ENCODE measurements around the gene COTL1. TPM values are rescaled to one million over a fixed set of nuclear protein-coding genes. Genes with fewer than 3 reads are reported as not detected.

COTL1 gene
- total RNA-seq, 1 experiment from 2014 or later, result 34.1 TPM

DNA sequence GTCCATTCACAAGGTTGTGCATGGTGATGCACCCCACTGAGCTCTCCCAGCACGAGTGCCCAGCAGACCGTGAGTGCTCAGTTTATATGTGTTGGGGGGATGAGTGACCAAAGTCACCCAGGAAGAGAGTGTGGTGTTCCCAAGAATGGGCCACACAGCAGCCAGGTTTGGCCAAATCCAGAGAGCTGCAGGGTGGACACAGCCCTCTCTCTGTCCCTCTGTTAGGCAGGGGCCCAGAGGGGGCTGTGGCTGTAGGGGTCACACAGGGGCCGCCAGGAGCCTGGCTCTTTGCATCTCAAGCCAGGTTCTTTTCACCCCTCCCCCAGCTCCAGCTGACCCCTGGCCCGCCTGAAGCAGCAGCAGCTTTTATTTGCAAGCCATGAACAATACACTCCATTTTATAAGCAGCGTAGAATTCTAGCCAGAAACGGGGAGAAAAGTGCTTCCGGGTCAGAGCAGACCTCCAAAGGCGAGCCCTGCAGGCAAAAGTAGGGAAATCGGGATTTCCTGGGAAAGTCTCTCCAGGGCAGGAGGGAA is 13.3 kb downstream of the COTL1 start:
- H3K4me1 ChIP-seq (ENCODE audit: insufficient read depth, low read length, poor library complexity, severe bottlenecking), result peaks cover 35% of the 10 kb centered on the region
- intact Hi-C loops (cut with micrococcal nuclease; ENCODE audit: unreplicated experiment), result no loop called here
- CTCF ChIA-PET, result no interaction called here

DNA sequence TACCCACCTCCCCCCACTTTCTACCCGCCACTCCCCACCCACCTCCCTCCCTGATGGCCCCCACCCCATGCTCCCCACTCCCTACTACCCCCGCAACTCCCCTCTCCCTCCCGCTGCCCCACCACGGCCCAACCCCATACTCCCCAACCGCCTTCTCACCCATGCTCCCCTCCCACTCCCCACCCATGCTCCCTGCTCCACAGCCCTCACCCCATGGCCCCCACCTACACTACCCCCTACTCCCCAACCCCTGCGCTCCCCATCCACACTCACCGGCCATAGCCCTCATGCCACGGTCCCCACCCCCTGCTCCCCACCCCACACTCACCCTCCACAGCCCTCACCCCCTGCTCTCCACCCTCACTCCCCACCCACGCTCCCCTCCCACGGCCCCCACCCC is 13.9 kb downstream of the COTL1 start:
- CTCF ChIA-PET, result no interaction called here
- peaks cover 41% of the 10 kb centered on the region for H3K4me1 ChIP-seq (ENCODE audit: insufficient read depth, low read length, poor library complexity, severe bottlenecking)
- no peak for DNase-seq (ENCODE audit: low spot score)
- H3K4me3 ChIP-seq (ENCODE audit: low read depth, low read length, poor library complexity, severe bottlenecking), result no peak overlapping the region
- POLR2A ChIA-PET (ENCODE audit: low non-redundant PET), result no interaction called here
- H3K27ac ChIP-seq (ENCODE audit: low read depth, low read length, poor library complexity, severe bottlenecking), result no peak overlapping the region
- TF ChIP-seq EZH2 (IDR thresholded peaks at IDR 0.05; ENCODE audit: borderline replicate concordance, low read depth, low read length, poor library complexity, severe bottlenecking), result no peak
- TF ChIP-seq, protein P1, sequence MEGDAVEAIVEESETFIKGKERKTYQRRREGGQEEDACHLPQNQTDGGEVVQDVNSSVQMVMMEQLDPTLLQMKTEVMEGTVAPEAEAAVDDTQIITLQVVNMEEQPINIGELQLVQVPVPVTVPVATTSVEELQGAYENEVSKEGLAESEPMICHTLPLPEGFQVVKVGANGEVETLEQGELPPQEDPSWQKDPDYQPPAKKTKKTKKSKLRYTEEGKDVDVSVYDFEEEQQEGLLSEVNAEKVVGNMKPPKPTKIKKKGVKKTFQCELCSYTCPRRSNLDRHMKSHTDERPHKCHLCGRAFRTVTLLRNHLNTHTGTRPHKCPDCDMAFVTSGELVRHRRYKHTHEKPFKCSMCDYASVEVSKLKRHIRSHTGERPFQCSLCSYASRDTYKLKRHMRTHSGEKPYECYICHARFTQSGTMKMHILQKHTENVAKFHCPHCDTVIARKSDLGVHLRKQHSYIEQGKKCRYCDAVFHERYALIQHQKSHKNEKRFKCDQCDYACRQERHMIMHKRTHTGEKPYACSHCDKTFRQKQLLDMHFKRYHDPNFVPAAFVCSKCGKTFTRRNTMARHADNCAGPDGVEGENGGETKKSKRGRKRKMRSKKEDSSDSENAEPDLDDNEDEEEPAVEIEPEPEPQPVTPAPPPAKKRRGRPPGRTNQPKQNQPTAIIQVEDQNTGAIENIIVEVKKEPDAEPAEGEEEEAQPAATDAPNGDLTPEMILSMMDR (conservative IDR thresholded peaks at IDR 0.05; ENCODE audit: low read depth, low read length), result no peak
- no peaks in the 10 kb centered on the region for H3K36me3 ChIP-seq (ENCODE audit: insufficient read depth, low read length, poor library complexity, severe bottlenecking)
- H3K27me3 ChIP-seq (replicated peaks; ENCODE audit: insufficient read depth, low read depth, low read length, poor library complexity), result no peaks in the 10 kb centered on the region
- intact Hi-C loops (cut with micrococcal nuclease; ENCODE audit: unreplicated experiment), result no loop called here
- H3K9me3 ChIP-seq (ENCODE audit: low read depth, low read length, poor library complexity, severe bottlenecking), result no peaks in the 10 kb centered on the region
- BruUV-seq (replicated peaks), result no TSS peak

More for the DNA sequence above, 13.3 kb downstream of the COTL1 start:
- no peak overlapping the region for H3K4me3 ChIP-seq (ENCODE audit: low read depth, low read length, poor library complexity, severe bottlenecking)
- POLR2A ChIA-PET (ENCODE audit: low non-redundant PET), result no interaction called here
- DNase-seq (ENCODE audit: low spot score), result no peak
- H3K27ac ChIP-seq (ENCODE audit: low read depth, low read length, poor library complexity, severe bottlenecking), result no peak overlapping the region
- no TSS peak for BruUV-seq (replicated peaks)
- H3K9me3 ChIP-seq (ENCODE audit: low read depth, low read length, poor library complexity, severe bottlenecking), result no peaks in the 10 kb centered on the region
- TF ChIP-seq, protein P1 (conservative IDR thresholded peaks at IDR 0.05; ENCODE audit: low read depth, low read length), result no peak
- no peak for TF ChIP-seq EZH2 (IDR thresholded peaks at IDR 0.05; ENCODE audit: borderline replicate concordance, low read depth, low read length, poor library complexity, severe bottlenecking)
- no peaks in the 10 kb centered on the region for H3K36me3 ChIP-seq (ENCODE audit: insufficient read depth, low read length, poor library complexity, severe bottlenecking)
- H3K27me3 ChIP-seq (replicated peaks; ENCODE audit: insufficient read depth, low read depth, low read length, poor library complexity), result no peaks in the 10 kb centered on the region

DNA sequence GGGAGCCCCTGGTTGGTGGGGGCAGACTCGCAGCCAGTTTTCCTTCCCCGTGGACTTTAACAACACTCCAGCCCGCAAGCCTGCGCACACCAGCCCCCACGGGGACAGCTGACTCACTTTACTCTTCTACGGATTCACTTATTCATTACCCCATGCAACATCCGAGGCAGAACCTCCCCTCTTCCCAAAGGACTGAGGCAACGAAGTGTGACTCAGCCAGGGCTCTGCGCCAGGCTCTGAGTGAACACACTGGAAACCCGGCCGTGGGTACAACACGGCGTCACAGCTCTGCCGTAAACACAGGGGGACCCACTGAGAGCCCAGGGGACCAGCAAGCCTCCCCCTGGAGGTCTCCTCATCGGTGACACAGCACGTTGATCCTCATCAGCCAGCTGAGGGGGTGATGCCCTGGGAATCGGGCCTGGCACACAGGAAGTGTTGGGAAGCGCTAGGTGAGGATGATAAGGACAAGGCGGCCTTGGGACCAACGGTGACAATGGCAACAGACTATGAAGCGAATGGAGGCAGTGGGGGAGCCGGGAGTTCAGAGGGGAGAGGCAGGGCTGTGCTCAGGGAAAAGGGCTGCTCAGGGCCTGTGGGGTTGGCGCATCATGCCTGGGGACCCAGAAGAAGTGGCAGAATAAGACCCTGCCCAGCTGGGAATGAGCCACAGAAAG is 14.6 kb downstream of the COTL1 start:
- H3K36me3 ChIP-seq (ENCODE audit: insufficient read depth, low read length, poor library complexity, severe bottlenecking), result no peaks in the 10 kb centered on the region
- H3K9me3 ChIP-seq (ENCODE audit: low read depth, low read length, poor library complexity, severe bottlenecking), result no peaks in the 10 kb centered on the region
- POLR2A ChIA-PET (ENCODE audit: low non-redundant PET), result no interaction called here
- no peaks in the 10 kb centered on the region for H3K27me3 ChIP-seq (replicated peaks; ENCODE audit: insufficient read depth, low read depth, low read length, poor library complexity)
- no peak for TF ChIP-seq EZH2 (IDR thresholded peaks at IDR 0.05; ENCODE audit: borderline replicate concordance, low read depth, low read length, poor library complexity, severe bottlenecking)
- TF ChIP-seq, protein P1 (conservative IDR thresholded peaks at IDR 0.05; ENCODE audit: low read depth, low read length), result no peak
- H3K4me1 ChIP-seq (ENCODE audit: insufficient read depth, low read length, poor library complexity, severe bottlenecking), result peaks cover 42% of the 10 kb centered on the region
- peak overlapping the region; percentile 60 for H3K27ac ChIP-seq (ENCODE audit: low read depth, low read length, poor library complexity, severe bottlenecking)
- DNase-seq (ENCODE audit: low spot score), result peak; percentile 82
- H3K4me3 ChIP-seq (ENCODE audit: low read depth, low read length, poor library complexity, severe bottlenecking), result no peak overlapping the region
- no TSS peak for BruUV-seq (replicated peaks)
- CTCF ChIA-PET, result no interaction called here
- intact Hi-C loops (cut with micrococcal nuclease; ENCODE audit: unreplicated experiment), result no loop called here
